GM23338 (cell line): ENCODE data around the gene B4GAT1. TPM values are rescaled to one million over a fixed set of nuclear protein-coding genes. Genes with fewer than 3 reads are reported as not detected.

Experiments used
- ATAC-seq: fragments of 200-7000 bp; cut with Tn5 transposase; 3 replicates; pipeline ENCODE4 v1.9.1; 2020
- DNase-seq: peaks from one replicate; pipeline ENCODE4 v3.0.0-alpha.2; 2015; ENCODE audit warnings: low spot score
- H2AFZ ChIP-seq: fragments of 200-600 bp; sonication (generic); 2 replicates; pipeline ENCODE4 v1.8.0; 2016; ENCODE audit warnings: antibody characterized with exemption, mild to moderate bottlenecking, moderate library complexity
- H3F3A ChIP-seq: fragments of 200-600 bp; sonication (generic); replicated peaks from 2 replicates; pipeline ENCODE4 v1.8.0; 2017; ENCODE audit warnings: antibody characterized with exemption, mixed run types, low read depth
- H3K27ac ChIP-seq: fragments of 200-600 bp; sonication (generic); 2 replicates; pipeline ENCODE4 v1.6.1; 2016; ENCODE audit warnings: low read depth
- H3K27me3 ChIP-seq: fragments of 200-600 bp; sonication (generic); 2 replicates; pipeline ENCODE4 v1.8.0; 2016; ENCODE audit warnings: mild to moderate bottlenecking, mixed run types, moderate library complexity; ENCODE audit not compliant: insufficient read depth
- H3K36me3 ChIP-seq: fragments of 200-600 bp; sonication (generic); 2 replicates; pipeline ENCODE4 v1.8.0; 2016; ENCODE audit warnings: mild to moderate bottlenecking; ENCODE audit not compliant: insufficient read depth
- H3K4me1 ChIP-seq: fragments of 200-600 bp; sonication (generic); 2 replicates; pipeline ENCODE4 v1.8.0; 2016; ENCODE audit warnings: mild to moderate bottlenecking, moderate library complexity; ENCODE audit not compliant: insufficient read depth
- H3K4me2 ChIP-seq: fragments of 200-600 bp; sonication (generic); 2 replicates; pipeline ENCODE4 v1.7.1; 2017; ENCODE audit warnings: mixed run types
- H3K4me3 ChIP-seq: fragments of 200-600 bp; sonication (generic); 2 replicates; pipeline ENCODE4 v1.6.1; 2016; ENCODE audit warnings: mixed run types
- H3K79me2 ChIP-seq: fragments of 200-600 bp; sonication (generic); replicated peaks from 2 replicates; pipeline ENCODE4 v1.8.0; 2017; ENCODE audit warnings: mild to moderate bottlenecking; ENCODE audit not compliant: insufficient read depth
- H3K9me2 ChIP-seq: fragments of 200-600 bp; sonication (generic); 2 replicates; pipeline ENCODE4 v1.8.0; 2017; ENCODE audit not compliant: insufficient read depth
- H4K20me1 ChIP-seq: fragments of 200-600 bp; sonication (generic); replicated peaks from 2 replicates; pipeline ENCODE4 v1.8.0; 2017; ENCODE audit warnings: mild to moderate bottlenecking; ENCODE audit not compliant: insufficient read depth
- H3K27ac Mint-ChIP-seq: 2 replicates; pipeline ENCODE4 v1.8.0; 2020; ENCODE audit warnings: inconsistent platforms, mild to moderate bottlenecking, moderate library complexity, mixed read lengths
- H3K27me3 Mint-ChIP-seq: 3 replicates; pipeline ENCODE4 v1.8.0; 2022; ENCODE audit warnings: low read depth, mild to moderate bottlenecking, moderate library complexity, mixed read lengths, inconsistent platforms; ENCODE audit not compliant: insufficient read depth, poor library complexity
- H3K36me3 Mint-ChIP-seq: 3 replicates; pipeline ENCODE4 v1.8.0; 2021; ENCODE audit warnings: low read depth, mild to moderate bottlenecking, inconsistent platforms, moderate library complexity, mixed read lengths
- H3K4me1 Mint-ChIP-seq: 3 replicates; pipeline ENCODE4 v1.8.0; 2020; ENCODE audit warnings: mild to moderate bottlenecking, inconsistent platforms, mixed read lengths
- H3K4me3 Mint-ChIP-seq: 3 replicates; pipeline ENCODE4 v1.8.0; 2021; ENCODE audit warnings: moderate library complexity, mild to moderate bottlenecking, inconsistent platforms, mixed read lengths
- H3K9me3 Mint-ChIP-seq: 3 replicates; pipeline ENCODE4 v1.8.0; 2020; ENCODE audit warnings: moderate library complexity, mild to moderate bottlenecking, inconsistent platforms, mixed read lengths
- CREB1 ChIP-seq: fragments of 250-450 bp; sonication (Bioruptor Pico); IDR thresholded peaks from 2 replicates; pipeline ENCODE4 v1.5.0; 2020; ENCODE audit warnings: low read depth, mild to moderate bottlenecking, moderate library complexity
- CTCF ChIP-seq, 2 experiments: fragments of 200-600 bp in 1 of 2; sonication (generic) in 1 of 2; conservative IDR thresholded peaks; 2 replicates each; pipeline versions ENCODE4 v1.5.1 to v1.6.1; 2016 to 2017; ENCODE audit warnings: antibody characterized with exemption in 2 of 2, low read depth in 2 of 2, mild to moderate bottlenecking in 2 of 2, moderate library complexity in 1 of 2
- ETS1 ChIP-seq: IDR thresholded peaks from 2 replicates; pipeline ENCODE4 v1.6.1; 2016; ENCODE audit warnings: antibody characterized with exemption
- EZH2 ChIP-seq: fragments of 200-600 bp; sonication (generic); IDR thresholded peaks from one replicate; pipeline ENCODE4 v1.8.0; 2017; ENCODE audit warnings: antibody characterized with exemption, mild to moderate bottlenecking, low read depth; ENCODE audit not compliant: unreplicated experiment
- EZH2phosphoT487 ChIP-seq: fragments of 200-600 bp; sonication (generic); IDR thresholded peaks from one replicate; pipeline ENCODE4 v1.8.1; 2018; ENCODE audit warnings: antibody characterized with exemption; ENCODE audit not compliant: unreplicated experiment
- NANOG ChIP-seq: IDR thresholded peaks from 2 replicates; pipeline ENCODE4 v1.6.1; 2016; ENCODE audit warnings: antibody characterized with exemption, borderline replicate concordance
- POLR2AphosphoS5 ChIP-seq: IDR thresholded peaks from 2 replicates; pipeline ENCODE4 v1.6.1; 2016; ENCODE audit warnings: antibody characterized with exemption, low read depth
- REST ChIP-seq: IDR thresholded peaks from one replicate; pipeline ENCODE4 v1.6.1; 2018; ENCODE audit warnings: antibody characterized with exemption; ENCODE audit not compliant: unreplicated experiment
- STAT1 ChIP-seq: IDR thresholded peaks from one replicate; pipeline ENCODE4 v1.6.1; 2016; ENCODE audit warnings: antibody characterized with exemption; ENCODE audit not compliant: unreplicated experiment
- ZNF114 ChIP-seq: fragments of 250-450 bp; sonication (Bioruptor Pico); IDR thresholded peaks from 2 replicates; pipeline ENCODE4 v1.5.0; 2020; ENCODE audit warnings: mild to moderate bottlenecking, moderate library complexity
- ZNF331 ChIP-seq: fragments of 250-450 bp; sonication (Bioruptor Pico); IDR thresholded peaks from 2 replicates; pipeline ENCODE4 v1.5.0; 2020; ENCODE audit warnings: low read depth, mild to moderate bottlenecking, moderate library complexity
- polyA plus RNA-seq: library from polyadenylated mRNA; unstranded; fragments of >200 nt; fragmentation: Nextera tagmentation; extraction: Ambion mirVana; gene quantifications from 2 replicates; pipeline ENCODE4 v1.2.1, GENCODE V29; 2016
- total RNA-seq: library from RNA; depleted of rRNA; stranded (reverse); fragments of >200 nt; shearing (Covaris generic); gene quantifications from 2 replicates; pipeline ENCODE4 v1.2.3, GENCODE V29; 2014

B4GAT1 gene
- total and polyA plus RNA-seq, 2 experiments from 2014 or later = 23.5 to 41.9 TPM

GRCh38 chr11:66371627-66372415, 24.4 kb upstream of the B4GAT1 start, which contains the start of gene SLC29A2:
Gene SLC29A2, minus strand, starts transcription at chr11:66371760. Its CDS starts 169 bp downstream, at chr11:66371591.
- peak within 1 kb of the TSS; percentile 83 for H3K4me3 ChIP-seq
- H3K9me3 Mint-ChIP-seq = no peaks in the 10 kb centered on the region
- H3K27ac Mint-ChIP-seq = peak within 1 kb of the TSS; percentile 98
- H3K27ac ChIP-seq = peak within 1 kb of the TSS; percentile 97
- H3K4me2 ChIP-seq = peak within 1 kb of the TSS; percentile 82
- H3K4me1 ChIP-seq = peaks cover 21% of the 10 kb centered on the region
- H3K4me1 Mint-ChIP-seq = peaks cover 31% of the 10 kb centered on the region
- peaks cover 23% of the 10 kb centered on the region for H3K79me2 ChIP-seq
- peaks cover 16% of the 10 kb centered on the region for H3K27me3 Mint-ChIP-seq
- H3K27me3 ChIP-seq = no peaks in the 10 kb centered on the region
- peaks cover 10% of the 10 kb centered on the region; the same call in 1 of the 2 replicates for H4K20me1 ChIP-seq
- TF ChIP-seq ZNF331 (CRISPR knock-in tag) = no peak
- TF ChIP-seq POLR2AphosphoS5 = peak; percentile 57; the same call in 1 of the 2 replicates
- DNase-seq = peak; percentile 98
- ATAC-seq = peak; percentile 79
- peaks cover 31% of the 10 kb centered on the region for H3F3A ChIP-seq
- peaks cover 17% of the 10 kb centered on the region; the same call in 1 of the 2 replicates for H3K36me3 ChIP-seq
- H3K4me3 Mint-ChIP-seq = peak within 1 kb of the TSS; percentile 98
- no peaks in the 10 kb centered on the region for H3K9me2 ChIP-seq
- peak within 1 kb of the TSS; percentile 72 for H2AFZ ChIP-seq
- H3K36me3 Mint-ChIP-seq = peaks cover 39% of the 10 kb centered on the region

GRCh38 chr11:66369073-66369894, 21.9 kb upstream of the B4GAT1 start:
- ATAC-seq (no peak), DNase-seq (no peak)
- no peaks in the 10 kb centered on the region for H3K27me3 ChIP-seq
- peaks cover 21% of the 10 kb centered on the region; the same call in 1 of the 2 replicates for H3K36me3 ChIP-seq
- H3K36me3 Mint-ChIP-seq = peaks cover 64% of the 10 kb centered on the region
- H3K27me3 Mint-ChIP-seq = peaks cover 24% of the 10 kb centered on the region
- 0 out of 2 replicates have a peak overlapping the region, but pooled peaks have one; percentile 97 for H3K27ac ChIP-seq
- H3K9me2 ChIP-seq = no peaks in the 10 kb centered on the region
- H3K9me3 Mint-ChIP-seq = no peaks in the 10 kb centered on the region
- H3K79me2 ChIP-seq = peaks cover 23% of the 10 kb centered on the region
- peaks cover 13% of the 10 kb centered on the region; the same call in 1 of the 2 replicates for H4K20me1 ChIP-seq
- H2AFZ ChIP-seq = no peak overlapping the region
- H3K4me1 ChIP-seq = peaks cover 21% of the 10 kb centered on the region
- H3K4me3 Mint-ChIP-seq = peak overlapping the region; percentile 98
- peaks cover 43% of the 10 kb centered on the region for H3F3A ChIP-seq
- H3K4me2 ChIP-seq = peak overlapping the region; percentile 82
- H3K4me3 ChIP-seq = peak overlapping the region; percentile 83
- H3K4me1 Mint-ChIP-seq = peaks cover 31% of the 10 kb centered on the region
- peak overlapping the region; percentile 98 for H3K27ac Mint-ChIP-seq
- TF ChIP-seq ETS1 = no peak
- no peak for TF ChIP-seq ZNF114
- TF ChIP-seq STAT1 = no peak
- no peak for TF ChIP-seq NANOG
- no peak for TF ChIP-seq ZNF331 (CRISPR knock-in tag)
- no peak for TF ChIP-seq CTCF (conservative IDR thresholded peaks at IDR 0.05; ENCODE audit: low read depth in 2 of 2)
- TF ChIP-seq REST = no peak
- TF ChIP-seq EZH2 = no peak
- no peak for TF ChIP-seq POLR2AphosphoS5
- TF ChIP-seq CREB1 (CRISPR knock-in tag) = no peak
- TF ChIP-seq EZH2phosphoT487 = no peak
